GM19035 (cell line): ENCODE measurements around the gene HAO2.
"Not testable (repeated sequence)": the region's sequence is repeated elsewhere in the genome, so short reads cannot be mapped to it uniquely, and the experiment has no call there.

ENCODE experiments used
- ATAC-seq: cut with Tn5 transposase; IDR thresholded peaks from one replicate; pipeline ENCODE4 v1.9.1; 2021; ENCODE audit not compliant: unreplicated experiment

The HAO2 gene

GRCh38 chr1:119345398-119345797, 23.2 kb upstream of the HAO2 start:
- no peak for ATAC-seq

- peak; percentile 80 for ATAC-seq
Measured at GRCh38 chr1:119347858-119348257, 20.7 kb upstream of the HAO2 start.

GRCh38 chr1:119348941-119349340, 19.6 kb upstream of the HAO2 start:
- ATAC-seq: no peak

DNA sequence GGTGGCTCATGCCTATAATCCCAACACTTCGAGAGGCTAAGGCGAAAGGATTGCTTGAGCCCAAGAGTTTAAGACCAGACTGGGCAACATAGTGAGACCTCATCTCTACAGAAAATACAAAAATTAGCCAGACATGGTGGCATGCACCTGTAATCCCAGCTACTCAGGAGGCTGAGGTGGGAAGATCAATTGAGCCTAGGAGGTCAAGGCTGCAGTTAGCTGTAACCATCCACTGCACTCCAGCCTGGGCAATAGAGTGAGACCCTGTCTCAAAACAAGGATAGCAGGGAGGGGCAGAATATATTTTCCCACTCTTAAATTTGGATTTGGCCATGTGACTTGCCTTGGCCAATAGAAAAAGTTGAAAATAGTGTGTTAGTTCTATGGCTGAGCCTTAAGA, 17.7 kb upstream of the HAO2 start:
- ATAC-seq: not testable (repeated sequence)

DNA sequence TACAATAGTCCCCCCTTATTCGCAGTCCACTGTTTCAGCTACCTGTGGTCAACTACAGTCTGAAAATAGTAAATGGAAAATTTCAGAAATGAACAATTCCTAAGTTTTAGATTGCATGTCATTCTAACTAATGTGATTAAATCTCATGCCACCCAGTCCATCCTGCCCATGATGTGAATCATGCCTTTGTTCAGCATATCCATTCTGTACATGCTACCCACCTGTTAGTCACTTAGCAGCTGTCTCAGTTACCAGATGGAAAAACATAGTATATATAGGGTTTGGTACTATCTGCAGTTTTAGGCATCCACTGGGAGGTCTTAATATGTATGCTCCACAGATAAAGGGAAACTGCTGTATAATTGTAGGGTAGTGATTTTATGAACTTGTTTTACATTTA, 16.6 kb upstream of the HAO2 start:
- ATAC-seq: no peak

GRCh38 chr1:119353836-119354235, 14.7 kb upstream of the HAO2 start:
- ATAC-seq: no peak

DNA sequence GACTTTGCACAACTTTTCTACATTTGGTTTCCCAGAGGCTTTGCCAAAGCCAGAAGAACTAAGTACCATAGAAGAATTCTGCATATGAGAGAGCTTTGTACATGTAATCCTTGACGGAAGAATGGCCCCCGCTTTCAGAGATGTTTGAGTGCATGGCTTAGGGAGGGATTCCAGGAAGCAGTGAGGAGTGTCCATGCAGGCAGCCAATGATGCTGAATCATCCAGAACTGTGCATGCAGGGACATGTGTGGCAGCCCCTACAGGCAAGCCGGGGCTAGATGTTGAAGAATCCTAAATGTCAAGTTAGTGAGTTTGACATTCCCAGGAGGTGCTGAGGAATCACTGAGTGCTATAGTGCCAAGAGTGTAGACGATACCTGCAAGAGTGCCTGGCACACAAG, 9.9 kb upstream of the HAO2 start:
- no peak for ATAC-seq

- ATAC-seq: no peak
Measured at GRCh38 chr1:119359730-119360129, 8.9 kb upstream of the HAO2 start.

DNA sequence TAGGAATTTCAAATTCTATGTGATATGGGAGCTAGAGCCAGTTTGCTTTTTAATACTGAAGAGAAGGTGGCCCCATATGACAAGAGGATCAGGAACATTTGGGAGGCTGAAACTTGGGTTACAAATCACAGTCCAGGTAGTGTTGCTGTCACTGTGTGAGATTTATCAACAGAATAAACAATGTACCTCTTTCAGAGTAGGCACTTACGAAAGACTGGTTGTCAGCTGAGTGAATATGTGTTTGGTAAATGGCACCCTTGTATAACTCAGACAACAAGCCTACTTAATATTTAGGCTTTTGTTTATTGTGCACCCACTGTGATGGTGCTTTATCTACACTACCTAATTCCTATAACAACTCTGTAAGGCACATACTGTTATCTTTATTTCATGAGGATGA, 7.4 kb upstream of the HAO2 start:
- no peak for ATAC-seq

GRCh38 chr1:119361620-119362344, 6.8 kb upstream of the HAO2 start:
- no peak for ATAC-seq

- no peak for ATAC-seq
Measured at GRCh38 chr1:119363162-119363561, 5.4 kb upstream of the HAO2 start.

GRCh38 chr1:119364640-119365039, 3.9 kb upstream of the HAO2 start:
- ATAC-seq: no peak

DNA sequence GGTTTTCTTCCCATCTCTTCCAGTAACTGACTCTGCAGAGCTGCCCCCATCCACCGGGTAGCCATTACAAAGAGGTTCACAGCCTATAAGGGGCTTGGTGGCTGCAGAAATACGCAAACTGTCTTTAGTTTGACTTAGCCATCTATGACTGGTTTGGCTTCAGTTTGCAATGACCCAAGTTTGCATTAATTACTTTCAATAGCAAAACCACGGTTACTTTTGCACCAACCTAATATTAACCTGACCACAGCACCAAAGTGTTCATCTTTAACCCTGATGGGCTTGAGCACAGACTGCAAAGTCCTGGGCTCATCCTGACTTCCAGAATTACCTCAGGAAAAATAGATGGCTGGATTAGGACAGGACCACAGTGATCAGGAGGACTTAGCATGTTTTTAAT, 2.2 kb upstream of the HAO2 start:
- ATAC-seq: no peak

DNA sequence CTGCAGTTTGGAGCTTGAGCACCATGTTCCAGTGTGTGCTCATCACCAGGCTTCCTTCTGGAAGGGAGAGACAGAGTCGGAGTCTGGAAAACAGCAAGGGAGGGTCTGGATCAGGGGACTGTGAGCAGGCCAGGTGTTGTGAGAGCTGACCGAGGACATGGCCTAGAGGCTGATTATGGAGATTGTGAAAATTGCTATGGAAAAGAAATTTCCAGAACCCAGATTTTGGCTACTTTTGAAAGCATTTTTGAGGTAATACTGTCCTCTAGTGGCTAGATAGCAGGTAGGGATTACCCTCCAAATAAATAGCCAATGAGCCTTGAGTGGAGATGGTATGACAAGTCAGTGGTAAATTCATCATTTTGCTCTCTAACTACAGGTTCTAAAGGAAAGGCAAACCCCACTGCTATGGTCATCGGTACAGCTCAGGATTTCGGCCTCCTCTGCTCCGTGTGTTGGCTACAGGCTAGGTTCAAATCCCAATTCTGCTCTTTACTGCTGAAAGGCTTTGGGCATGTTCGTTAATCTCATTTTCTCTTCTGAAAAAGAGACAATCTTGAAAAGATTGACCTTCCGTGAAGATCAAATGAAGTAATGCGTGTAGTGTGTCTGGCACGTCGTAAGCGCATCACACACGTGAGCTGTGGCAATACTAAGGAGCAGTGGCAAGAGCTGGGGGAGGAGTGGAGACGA, 1.0 kb upstream of the HAO2 start:
- no peak for ATAC-seq

GRCh38 chr1:119370748-119371147, 2.2 kb downstream of the HAO2 start:
- ATAC-seq: no peak

GRCh38 chr1:119371815-119372214, 3.2 kb downstream of the HAO2 start:
- no peak for ATAC-seq

DNA sequence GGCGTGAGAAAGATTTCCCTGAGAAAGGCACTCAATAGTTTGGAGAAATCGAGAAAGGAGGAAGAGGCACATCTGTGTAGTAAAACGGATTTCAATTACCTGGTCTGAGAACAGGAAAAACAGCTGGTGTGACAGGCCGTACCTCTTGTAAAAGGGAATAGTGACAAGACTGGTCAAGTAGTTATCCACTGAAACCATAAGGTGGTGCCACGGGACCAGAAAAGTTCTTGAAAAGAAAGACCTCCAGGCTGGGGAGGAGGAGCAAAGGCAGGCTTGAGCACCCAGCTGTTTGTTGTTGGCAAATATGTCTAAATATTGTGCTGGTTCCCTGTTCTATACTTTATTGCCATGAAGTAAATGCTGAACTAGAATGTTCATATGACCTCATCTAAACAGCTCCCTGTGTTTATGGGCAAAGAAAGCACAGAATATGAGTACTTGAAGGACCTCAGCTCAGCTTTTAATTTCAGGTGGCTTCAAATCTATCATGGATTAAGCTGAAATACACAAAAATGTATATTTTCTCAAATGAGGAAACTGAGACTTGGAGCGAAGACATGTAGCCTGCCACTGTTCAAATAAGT, 4.0 kb downstream of the HAO2 start:
- ATAC-seq: no peak

- ATAC-seq: no peak
Measured at GRCh38 chr1:119373465-119373864, 4.9 kb downstream of the HAO2 start.

DNA sequence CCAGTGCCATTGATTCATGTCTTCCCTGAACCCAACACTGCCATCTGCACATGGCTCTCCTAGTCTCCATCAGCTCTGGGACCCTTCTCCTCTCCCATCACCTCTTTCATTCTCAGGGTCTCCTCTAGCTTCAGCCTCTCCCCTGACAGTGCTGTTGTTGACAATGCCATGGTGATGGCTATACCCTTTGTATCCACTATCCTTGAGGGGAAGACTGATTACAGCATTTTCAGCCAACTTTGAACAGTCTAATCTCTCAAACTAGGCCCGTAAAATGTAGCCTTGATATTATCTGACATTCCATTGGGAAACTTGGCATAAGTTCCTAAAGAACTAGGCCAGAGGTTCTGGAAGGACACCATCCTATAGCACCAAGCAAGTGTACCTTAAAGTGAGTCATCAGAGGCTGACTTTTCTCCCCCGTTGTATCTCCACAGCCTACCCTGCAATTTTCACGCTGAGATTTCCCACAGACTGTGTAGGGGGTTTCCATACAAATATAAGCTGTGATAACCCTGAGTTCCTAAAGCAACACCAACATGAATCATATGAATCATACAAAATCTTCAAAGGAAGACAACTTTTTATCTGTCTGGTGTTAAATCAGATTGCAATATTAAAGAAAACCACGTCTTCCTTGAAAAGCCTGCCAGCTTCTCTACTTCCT, 5.8 kb downstream of the HAO2 start:
- no peak for ATAC-seq

- ATAC-seq: no peak
Measured at GRCh38 chr1:119375366-119375765, 6.8 kb downstream of the HAO2 start.

GRCh38 chr1:119376594-119376993, 8.0 kb downstream of the HAO2 start:
- no peak for ATAC-seq

DNA sequence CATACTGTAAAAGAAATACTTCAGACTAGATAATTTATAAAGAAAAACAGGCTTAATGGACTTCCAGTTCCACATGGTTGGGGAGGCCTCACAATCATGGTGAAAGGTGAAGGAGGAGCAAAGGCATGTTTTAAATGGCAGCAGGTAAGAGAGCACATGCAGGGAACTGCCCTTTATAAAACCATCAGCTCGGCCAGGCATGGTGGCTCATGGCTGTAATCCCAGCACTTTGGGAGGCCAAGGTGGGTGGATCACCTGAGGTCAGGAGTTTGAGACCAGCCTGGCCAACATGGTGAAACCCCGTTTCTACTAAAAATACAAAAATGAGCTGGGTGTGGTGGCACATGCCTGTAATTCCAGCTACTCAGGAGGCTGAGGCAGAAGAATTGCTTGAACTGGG, 9.0 kb downstream of the HAO2 start:
- not testable (repeated sequence) for ATAC-seq
